Ovary (tissue), 9 donors: ENCODE results near the gene TCTN2. TPM values are rescaled to one million over a fixed set of nuclear protein-coding genes. Genes with fewer than 3 reads are reported as not detected.

Experiments
- DNase-seq, 5 donors: peaks; one replicate each; pipeline ENCODE4 v3.0.0-alpha.2; 2019 to 2020
- H3K27ac ChIP-seq, 2 donors: fragments of 200-600 bp; one replicate each; pipeline versions ENCODE4 v1.5.1 to v1.8.0; 2019 to 2022
- H3K27me3 ChIP-seq: fragments of 200-600 bp; one replicate; pipeline ENCODE4 v1.8.0; 2022
- H3K36me3 ChIP-seq: fragments of 200-600 bp; sonication (generic); one replicate; pipeline ENCODE4 v1.5.1; 2019
- H3K4me1 ChIP-seq: one replicate; pipeline ENCODE4 v1.8.1; 2013; ENCODE audit warnings: mild to moderate bottlenecking, moderate library complexity; ENCODE audit not compliant: insufficient read depth
- H3K4me3 ChIP-seq: fragments of 200-600 bp; sonication (generic); one replicate; pipeline ENCODE4 v1.5.1; 2017
- H3K9me3 ChIP-seq, 2 donors: fragments of 200-600 bp in 1 of 2; sonication (generic) in 1 of 2; one replicate each; pipeline versions ENCODE4 v1.5.1 to v1.8.1; 2013 to 2019; ENCODE audit warnings: mild to moderate bottlenecking in 1 of 2, moderate library complexity in 1 of 2
- CTCF ChIP-seq, 3 donors: fragments of 450-650 bp in 2 of 3; fragments of 200-600 bp in 1 of 3; IDR thresholded peaks; one replicate each; pipeline versions ENCODE4 v1.5.1 to v1.8.0; 2016 to 2022; ENCODE audit warnings: antibody characterized with exemption in 3 of 3, mild to moderate bottlenecking in 1 of 3
- EP300 ChIP-seq: sonication (generic); formaldehyde crosslinking; IDR thresholded peaks from one replicate; pipeline ENCODE4 v1.6.1; 2017; ENCODE audit warnings: antibody characterized with exemption
- POLR2A ChIP-seq: fragments of 450-650 bp; IDR thresholded peaks from one replicate; pipeline ENCODE4 v1.6.1; 2017; ENCODE audit warnings: antibody characterized with exemption, mild to moderate bottlenecking, moderate library complexity
- WGBS, 3 donors: extraction: QIAGEN DNeasy Blood & Tissue Kit in 1 of 3; methylation state at CpG; one replicate each; pipeline versions ENCODE4 v1.1.5 to v1.1.7; 2013 to 2017; 5-methylcytosine and 5-hydroxymethylcytosine counted together
- intact Hi-C, 4 donors: fragments of 100-400 bp; cut with DNase I; formaldehyde crosslinking; loops; one replicate each; pipeline versions ENCODE4 v1.11.0 to v1.15.1; 2022 to 2023
- polyA plus RNA-seq, 2 donors: library from polyadenylated mRNA; stranded (reverse); fragments of 200-250 nt in 1 of 2; fragments of 350-450 nt in 1 of 2; fragmentation: Illumina TruSeq in 1 of 2; extraction: RNeasy Lipid Tissue Mini Kit (QIAGEN cat#74804) in 1 of 2; gene quantifications; one replicate each; pipeline ENCODE4 v1.2.3, GENCODE V29; 2013 to 2014
- total RNA-seq, 7 donors: library from RNA; depleted of rRNA in 2 of 7; stranded (reverse); fragments of >200 nt in 2 of 7; fragmentation: NEBNext Ultra II Directional in 3 of 7; extraction: Animal tissue kit (Norgen Biotek cat#: 25700) in 3 of 7; gene quantifications; one replicate each; pipeline versions ENCODE4 v1.1.0 to v1.2.4, GENCODE V29; 2016 to 2023
- donor health status: DM: no; HTN: no; CAD: no; lungs with moderate emphysema.
- donor health status: DM: no; HTN: no; CAD: no.
- donor health status: Bipolar disorder and iron deficiency.
- donor health status: DM: yes; HTN: yes; CAD: no.
- donor health status: DM: no; HTN: no; CAD: no.
- donor health status: DM: yes; HTN: yes; CAD: no.

The TCTN2 gene
- total and polyA plus RNA-seq, 9 donors, result 13.1 to 26.4 (median 17.6) TPM

DNA sequence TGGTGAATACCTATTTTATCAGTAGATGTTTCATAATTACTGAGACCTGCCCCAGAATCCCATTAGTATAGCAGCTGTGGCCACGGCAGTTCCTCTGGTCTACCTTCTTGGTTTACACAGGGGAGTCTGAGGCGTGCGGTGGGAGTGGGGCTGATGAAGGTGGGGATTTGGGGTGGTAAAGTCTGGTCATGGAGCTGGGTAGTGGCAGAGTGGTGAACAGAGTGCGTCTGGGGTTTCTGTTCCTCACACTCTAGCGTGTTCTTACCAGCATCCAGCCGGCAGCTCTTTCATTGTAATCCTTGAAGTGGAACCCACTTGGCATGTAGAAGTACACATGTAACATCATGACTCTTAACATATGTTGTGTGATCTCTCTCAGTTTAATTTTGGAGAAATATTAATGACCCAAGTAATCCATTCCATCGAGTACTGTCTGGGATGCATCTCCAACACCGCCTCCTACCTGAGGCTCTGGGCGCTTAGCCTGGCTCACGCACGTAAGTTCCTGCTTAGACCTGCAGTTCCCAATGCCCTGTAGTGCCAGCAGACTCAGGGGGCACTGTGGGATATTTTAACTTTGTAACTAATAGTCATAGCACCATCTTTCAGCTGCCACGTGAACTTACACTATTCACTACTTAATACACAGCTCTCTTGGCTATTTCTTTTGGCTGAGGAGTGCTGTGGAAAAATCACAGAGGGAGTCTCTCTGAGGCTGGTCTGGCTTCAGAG is 83.3 kb downstream of the TCTN2 start:
- Histone ChIP-seq H3K36me3 (no peaks in the 10 kb centered on the region), H3K4me3 (no peak overlapping the region), H3K9me3 (no peaks in the 10 kb centered on the region), H3K27me3 (no peaks in the 10 kb centered on the region), H3K4me1 (no peaks in the 10 kb centered on the region), H3K27ac (no peak overlapping the region)
- WGBS, 3 donors, result 92 to 94% (median 94%) methylated on average over 12 of the region's 12 CpGs
- intact Hi-C loops, result no loop called here
- TF ChIP-seq POLR2A, result no peak
- TF ChIP-seq CTCF (IDR thresholded peaks at IDR 0.05), result no peak
- no peak for TF ChIP-seq EP300
- no peak for DNase-seq

GRCh38 chr12:123757561-123757960 is 86.6 kb downstream of the TCTN2 start:
- Histone ChIP-seq H3K27ac (no peak overlapping the region), H3K36me3 (no peaks in the 10 kb centered on the region), H3K4me1 (no peaks in the 10 kb centered on the region), H3K4me3 (no peak overlapping the region), H3K9me3 (no peaks in the 10 kb centered on the region), H3K27me3 (no peaks in the 10 kb centered on the region)
- no peak for DNase-seq
- no peak for TF ChIP-seq EP300
- no peak for TF ChIP-seq CTCF (IDR thresholded peaks at IDR 0.05)
- TF ChIP-seq POLR2A, result no peak
- WGBS, 3 donors, result 53 to 75% (median 73%) methylated on average over 6 of the region's 6 CpGs
- intact Hi-C loops, result no loop called here

Other genes starting within 250 kb of the TCTN2 start
- gene RILPL2, start 234.4 kb upstream of the TCTN2 start, total RNA-seq, result 1 to 10 TPM; 4.6 to 6.3 (median 5.8) TPM
- 1 to 10 TPM; 8.0 to 8.7 TPM for gene RILPL2, start 234.4 kb upstream of the TCTN2 start, polyA plus RNA-seq
- 10 to 100 TPM; 13.7 to 18.4 (median 15.8) TPM for gene SNRNP35, start 213.0 kb upstream of the TCTN2 start, total RNA-seq
- gene SNRNP35, start 213.0 kb upstream of the TCTN2 start, polyA plus RNA-seq, result 10 to 100 TPM; 24.7 to 39.9 TPM
- gene RILPL1, start 137.4 kb upstream of the TCTN2 start, total RNA-seq, result 10 to 100 TPM in 6 of 7 donors, 1 to 10 TPM in 1; 9.8 to 25.1 (median 23.9) TPM
- gene RILPL1, start 137.4 kb upstream of the TCTN2 start, polyA plus RNA-seq, result 10 to 100 TPM; 11.1 to 13.8 TPM
- gene TMED2, start 86.6 kb upstream of the TCTN2 start, total RNA-seq, result 100 to 1,000 TPM in 6 of 7 donors, 10 to 100 TPM in 1; 96.3 to 250 (median 182) TPM
- 100 to 1,000 TPM; 106 to 228 TPM for gene TMED2, start 86.6 kb upstream of the TCTN2 start, polyA plus RNA-seq
- 10 to 100 TPM; 12.0 to 26.6 (median 19.1) TPM for gene DDX55, start 69.0 kb upstream of the TCTN2 start, total RNA-seq
- 10 to 100 TPM; 16.2 to 18.3 TPM for gene DDX55, start 69.0 kb upstream of the TCTN2 start, polyA plus RNA-seq
- gene EIF2B1, start 37.4 kb upstream of the TCTN2 start, total RNA-seq, result 10 to 100 TPM; 33.0 to 80.8 (median 41.7) TPM
- 10 to 100 TPM; 27.1 to 47.6 TPM for gene EIF2B1, start 37.4 kb upstream of the TCTN2 start, polyA plus RNA-seq
- 10 to 100 TPM in 6 of 7 donors, 1 to 10 TPM in 1; 8.1 to 29.5 (median 21.2) TPM for gene GTF2H3, start 37.3 kb upstream of the TCTN2 start, total RNA-seq
- gene GTF2H3, start 37.3 kb upstream of the TCTN2 start, polyA plus RNA-seq, result 10 to 100 TPM in 1 of 2 donors, 1 to 10 TPM in 1; 9.3 to 27.8 TPM
- gene ATP6V0A2, start 41.2 kb downstream of the TCTN2 start, total RNA-seq, result 10 to 100 TPM; 14.3 to 35.4 (median 16.5) TPM
- gene ATP6V0A2, start 41.2 kb downstream of the TCTN2 start, polyA plus RNA-seq, result 1 to 10 TPM; 5.0 to 8.8 TPM
- 10 to 100 TPM in 1 of 7 donors, 1 to 10 TPM in 2, under 1 TPM in 4; 0.05 to 20.2 (median 0.97) TPM for gene DNAH10, start 91.2 kb downstream of the TCTN2 start, total RNA-seq
- under 1 TPM; 0.07 to 0.27 TPM for gene DNAH10, start 91.2 kb downstream of the TCTN2 start, polyA plus RNA-seq